GM12801 (cell line): Measurements from ENCODE around the gene ARHGAP25.

Source experiments
- TF ChIP-seq, protein P1 (sequence below): IDR thresholded peaks from one replicate; pipeline ENCODE4 v1.5.1; 2011; ENCODE audit warnings: control low read depth; ENCODE audit not compliant: insufficient read length; ENCODE audit errors: extremely low read depth

Gene ARHGAP25

DNA sequence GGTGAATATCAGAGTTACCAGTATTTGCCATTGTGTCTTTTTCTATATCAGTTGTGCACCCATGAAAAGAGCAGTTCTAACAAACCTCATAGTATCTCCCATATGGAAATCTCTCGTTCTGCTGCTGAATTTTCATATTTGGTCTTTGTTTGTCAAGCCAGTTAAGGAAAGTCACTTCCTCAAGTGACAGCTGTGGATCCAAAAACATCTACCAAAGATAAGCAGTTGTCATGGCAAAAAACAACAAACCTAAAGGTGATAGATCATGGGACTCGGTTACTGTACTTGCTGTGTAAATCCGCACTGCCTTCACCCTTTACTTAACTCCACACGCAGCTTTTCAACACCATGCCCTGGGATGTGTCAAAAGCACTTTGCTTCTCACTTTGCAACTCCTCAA lies 119.3 kb downstream of the ARHGAP25 start:
- TF ChIP-seq, protein P1, sequence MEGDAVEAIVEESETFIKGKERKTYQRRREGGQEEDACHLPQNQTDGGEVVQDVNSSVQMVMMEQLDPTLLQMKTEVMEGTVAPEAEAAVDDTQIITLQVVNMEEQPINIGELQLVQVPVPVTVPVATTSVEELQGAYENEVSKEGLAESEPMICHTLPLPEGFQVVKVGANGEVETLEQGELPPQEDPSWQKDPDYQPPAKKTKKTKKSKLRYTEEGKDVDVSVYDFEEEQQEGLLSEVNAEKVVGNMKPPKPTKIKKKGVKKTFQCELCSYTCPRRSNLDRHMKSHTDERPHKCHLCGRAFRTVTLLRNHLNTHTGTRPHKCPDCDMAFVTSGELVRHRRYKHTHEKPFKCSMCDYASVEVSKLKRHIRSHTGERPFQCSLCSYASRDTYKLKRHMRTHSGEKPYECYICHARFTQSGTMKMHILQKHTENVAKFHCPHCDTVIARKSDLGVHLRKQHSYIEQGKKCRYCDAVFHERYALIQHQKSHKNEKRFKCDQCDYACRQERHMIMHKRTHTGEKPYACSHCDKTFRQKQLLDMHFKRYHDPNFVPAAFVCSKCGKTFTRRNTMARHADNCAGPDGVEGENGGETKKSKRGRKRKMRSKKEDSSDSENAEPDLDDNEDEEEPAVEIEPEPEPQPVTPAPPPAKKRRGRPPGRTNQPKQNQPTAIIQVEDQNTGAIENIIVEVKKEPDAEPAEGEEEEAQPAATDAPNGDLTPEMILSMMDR: no peak

DNA sequence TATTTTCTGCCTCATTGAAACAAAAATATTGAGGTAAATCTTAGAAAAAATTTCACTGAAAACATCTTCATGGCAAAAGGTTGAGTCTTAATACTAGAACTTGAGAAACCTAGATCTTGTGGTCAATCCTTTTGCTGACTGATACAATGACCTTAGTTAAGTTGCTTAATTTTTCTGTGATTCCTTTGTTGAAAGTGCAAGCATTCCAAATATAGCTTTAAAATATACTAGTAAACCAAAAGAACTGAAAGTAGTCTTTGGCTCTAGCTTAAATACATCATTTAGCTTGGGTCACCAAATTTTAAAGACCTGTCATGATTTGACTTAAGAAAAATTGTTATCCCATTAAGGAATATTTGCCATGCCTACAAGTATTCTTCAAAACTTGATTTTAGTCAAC lies 119.9 kb downstream of the ARHGAP25 start:
- TF ChIP-seq, protein P1: no peak

DNA sequence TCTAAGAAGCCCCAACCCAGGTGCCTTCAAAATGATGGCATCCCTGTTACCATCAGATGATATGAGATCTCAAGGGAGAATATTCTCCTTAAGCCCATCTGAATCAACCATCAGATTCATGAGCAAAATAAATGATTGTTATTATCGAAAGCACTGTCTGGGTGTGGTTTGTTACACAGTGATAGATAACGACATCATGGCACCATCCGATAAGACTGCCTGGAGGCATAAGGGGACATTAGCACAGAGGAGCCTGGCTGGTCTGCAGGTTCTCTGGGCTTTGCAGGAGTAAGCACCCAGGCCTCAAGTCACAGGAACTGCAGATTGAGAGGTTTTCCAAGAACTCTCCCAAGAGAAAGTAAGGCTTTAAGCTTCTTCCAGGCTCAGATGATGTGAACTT lies 120.9 kb downstream of the ARHGAP25 start:
- TF ChIP-seq, protein P1: no peak

DNA sequence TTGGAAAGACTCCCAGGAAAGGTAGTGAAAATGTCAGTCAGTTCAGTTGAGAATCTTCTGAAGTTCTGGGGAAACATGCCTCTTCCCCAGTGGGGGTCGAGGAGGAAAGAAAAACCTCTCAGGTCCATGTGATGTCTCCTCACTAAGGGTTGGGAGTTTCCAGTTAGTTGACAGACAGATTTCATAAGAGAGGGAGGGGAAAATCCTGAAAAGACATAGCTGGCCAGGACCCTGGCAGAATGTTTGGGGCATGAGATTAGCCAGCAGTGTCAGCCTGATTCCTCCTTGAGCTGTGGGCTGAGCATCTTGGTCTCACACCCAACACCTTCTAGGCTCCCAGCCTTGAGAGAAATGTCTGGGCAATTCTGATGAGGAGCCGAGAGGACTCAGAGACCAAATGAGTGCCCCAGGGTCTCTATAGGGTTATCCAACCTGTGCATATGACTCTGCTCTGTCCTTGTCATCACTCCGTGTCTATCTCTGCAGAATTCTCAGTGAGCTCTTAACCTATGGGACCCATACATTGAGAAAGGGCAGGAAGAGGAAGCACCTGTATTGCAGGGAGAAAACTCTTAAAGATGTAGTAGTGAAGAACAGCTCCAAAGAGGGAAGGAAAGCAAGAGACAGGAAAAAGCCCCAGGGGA lies 122.7 kb downstream of the ARHGAP25 start:
- TF ChIP-seq, protein P1: no peak

DNA sequence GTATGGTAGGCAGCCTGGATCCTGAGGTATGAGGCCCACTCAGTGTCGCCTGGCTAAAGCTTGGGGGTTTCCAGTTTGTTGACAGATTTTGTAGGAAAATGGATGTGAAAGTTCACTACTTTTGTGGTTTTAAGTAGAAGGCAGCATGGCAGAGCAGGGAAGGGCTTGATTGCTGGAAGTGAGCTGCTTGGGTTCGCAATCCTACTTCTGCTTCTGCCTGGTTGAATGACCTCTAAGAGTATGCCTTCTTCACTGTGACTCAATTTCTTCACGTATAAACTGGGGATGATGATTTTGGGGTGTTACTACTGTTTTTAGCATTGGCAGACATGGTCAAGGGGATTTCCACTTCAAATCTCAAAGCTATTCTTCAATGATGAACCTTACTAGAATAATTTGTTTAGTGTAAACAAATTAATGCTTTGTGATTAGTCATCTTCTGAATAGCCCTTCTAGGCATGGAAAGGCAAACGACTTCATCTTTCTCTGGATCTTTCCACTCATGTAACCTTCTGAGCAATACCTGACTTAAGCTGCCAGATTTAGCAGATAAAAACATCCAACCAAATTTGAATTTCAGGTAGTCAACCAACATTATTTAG lies 123.3 kb downstream of the ARHGAP25 start:
- TF ChIP-seq, protein P1: no peak

DNA sequence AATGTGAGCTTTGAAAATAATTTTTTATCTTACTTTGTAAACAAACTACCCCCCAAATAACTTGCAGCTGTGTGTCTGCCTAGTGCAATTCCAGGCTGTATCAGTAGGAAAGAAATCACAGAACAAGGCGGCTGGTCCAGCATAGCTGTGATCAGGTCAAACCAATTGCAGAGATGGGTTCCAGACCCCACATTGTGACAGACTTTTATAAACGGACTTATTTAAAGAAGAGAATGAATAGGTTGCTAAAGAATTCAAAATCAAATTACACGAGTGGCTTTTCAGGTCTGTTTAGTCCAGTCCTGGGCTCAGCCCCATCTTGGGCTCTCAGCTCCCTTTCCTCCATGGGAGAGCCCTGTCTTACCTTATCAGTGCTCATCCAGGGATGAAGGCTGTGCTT lies 125.5 kb downstream of the ARHGAP25 start:
- TF ChIP-seq, protein P1: no peak

DNA sequence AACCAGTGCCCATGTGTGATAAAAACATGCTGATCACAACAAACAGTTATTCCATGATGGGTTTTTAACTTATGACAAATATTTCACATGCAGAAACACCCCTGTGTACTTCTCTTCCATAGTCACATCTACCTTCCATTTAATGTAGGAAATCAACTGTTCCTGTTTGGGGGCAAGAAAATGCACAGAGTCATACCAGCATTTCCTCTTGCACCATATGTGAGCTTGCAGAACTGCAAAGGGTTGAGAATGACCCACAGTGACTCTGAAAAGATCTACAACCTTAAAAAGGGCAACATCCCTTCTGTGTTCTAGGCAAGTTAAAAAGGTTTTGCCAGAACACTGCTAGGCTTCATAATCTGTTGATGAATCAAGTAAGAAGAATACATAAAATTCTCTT lies 126.7 kb downstream of the ARHGAP25 start:
- TF ChIP-seq, protein P1: no peak
